Activated CD8-positive, alpha-beta memory T cell treated with anti-CD3 and anti-CD28 coated beads for 48 hours (primary cell): ENCODE measurements around the gene SEMA3B.
"Not testable (repeated sequence)": the region's sequence is repeated elsewhere in the genome, so short reads cannot be mapped to it uniquely, and the experiment has no call there.

ENCODE experiments used
- DNase-seq, 3 experiments: peaks; one replicate each; pipeline ENCODE4 v3.0.0-alpha.2; 2020; ENCODE audit warnings: low read depth in 2 of 3, low spot score in 2 of 3

The SEMA3B gene

GRCh38 chr3:50268703-50269451, at the start of gene SEMA3B:
Gene SEMA3B, plus strand, starts transcription at chr3:50269147. Its CDS starts 94 bp downstream, at chr3:50269241.
- DNase-seq, result no peak

- no peak for DNase-seq
These were observed 49.7 kb upstream of the SEMA3B start for GRCh38 chr3:50219285-50219684.

GRCh38 chr3:50220109-50220508, 48.8 kb upstream of the SEMA3B start:
- DNase-seq, result no peak

GRCh38 chr3:50221051-50221410, 47.9 kb upstream of the SEMA3B start:
- DNase-seq, result no peak

GRCh38 chr3:50221411-50222168, 47.4 kb upstream of the SEMA3B start:
- no peak for DNase-seq

- no peak for DNase-seq
These were observed 46.8 kb upstream of the SEMA3B start for GRCh38 chr3:50222169-50222528.

GRCh38 chr3:50224639-50225038, 44.3 kb upstream of the SEMA3B start:
- no peak for DNase-seq

GRCh38 chr3:50226888-50227389, 42.0 kb upstream of the SEMA3B start:
- DNase-seq, result no peak

GRCh38 chr3:50227390-50228183, 41.4 kb upstream of the SEMA3B start:
- peak; percentile 71 to 83 (median 74) for DNase-seq

- DNase-seq, result not testable (repeated sequence)
These were observed 40.7 kb upstream of the SEMA3B start for GRCh38 chr3:50228184-50228763.

GRCh38 chr3:50229490-50229889, 39.5 kb upstream of the SEMA3B start:
- DNase-seq, result no peak

- no peak for DNase-seq
These were observed 38.7 kb upstream of the SEMA3B start for GRCh38 chr3:50230104-50230793.

- no peak for DNase-seq
These were observed 38.2 kb upstream of the SEMA3B start for GRCh38 chr3:50230794-50231125.

- no peak for DNase-seq
These were observed 37.4 kb upstream of the SEMA3B start for GRCh38 chr3:50231581-50231980.

- DNase-seq, result no peak
These were observed 36.6 kb upstream of the SEMA3B start for GRCh38 chr3:50232303-50232702.

GRCh38 chr3:50233176-50233575, 35.8 kb upstream of the SEMA3B start:
- DNase-seq, result no peak

GRCh38 chr3:50235716-50236483, 33.0 kb upstream of the SEMA3B start, which contains the start of gene GNAI2:
Gene GNAI2, plus strand, starts transcription at chr3:50236204. Its CDS starts 132 bp downstream, at chr3:50236336.
- DNase-seq, result peak; percentile 94 to 98 (median 95)

- no peak for DNase-seq
These were observed 32.3 kb upstream of the SEMA3B start for GRCh38 chr3:50236484-50237132.

GRCh38 chr3:50237133-50237651, 31.8 kb upstream of the SEMA3B start:
- DNase-seq, result no peak
